ENCODE results near the gene FOSL2.

DNA sequence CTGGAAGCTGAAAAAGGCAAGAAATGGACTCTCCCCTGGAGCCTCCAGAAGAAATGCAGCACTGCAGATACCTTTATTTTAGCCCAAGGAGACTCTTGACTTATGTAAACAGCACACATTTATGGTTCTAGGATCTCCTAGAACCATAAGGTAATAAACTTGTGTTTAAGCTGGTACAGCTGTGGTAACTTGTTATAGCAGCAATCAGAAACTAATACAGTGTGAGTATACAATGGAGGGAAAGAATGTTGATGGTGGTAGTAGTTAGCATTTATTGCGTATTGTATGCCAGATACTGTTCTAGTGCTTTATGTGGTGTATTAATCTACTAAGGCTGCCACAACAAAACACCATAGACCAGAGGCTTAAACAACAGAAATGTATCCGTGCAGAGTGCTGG is 40.6 kb downstream of the FOSL2 start:
- TF ChIP-seq POLR2AphosphoS5 (IDR thresholded peaks at IDR 0.05; ENCODE audit: low read depth) (no peak), REST (IDR thresholded peaks at IDR 0.05; ENCODE audit: insufficient replicate concordance, low read depth) (no peak)
- TF ChIP-seq, protein P1, sequence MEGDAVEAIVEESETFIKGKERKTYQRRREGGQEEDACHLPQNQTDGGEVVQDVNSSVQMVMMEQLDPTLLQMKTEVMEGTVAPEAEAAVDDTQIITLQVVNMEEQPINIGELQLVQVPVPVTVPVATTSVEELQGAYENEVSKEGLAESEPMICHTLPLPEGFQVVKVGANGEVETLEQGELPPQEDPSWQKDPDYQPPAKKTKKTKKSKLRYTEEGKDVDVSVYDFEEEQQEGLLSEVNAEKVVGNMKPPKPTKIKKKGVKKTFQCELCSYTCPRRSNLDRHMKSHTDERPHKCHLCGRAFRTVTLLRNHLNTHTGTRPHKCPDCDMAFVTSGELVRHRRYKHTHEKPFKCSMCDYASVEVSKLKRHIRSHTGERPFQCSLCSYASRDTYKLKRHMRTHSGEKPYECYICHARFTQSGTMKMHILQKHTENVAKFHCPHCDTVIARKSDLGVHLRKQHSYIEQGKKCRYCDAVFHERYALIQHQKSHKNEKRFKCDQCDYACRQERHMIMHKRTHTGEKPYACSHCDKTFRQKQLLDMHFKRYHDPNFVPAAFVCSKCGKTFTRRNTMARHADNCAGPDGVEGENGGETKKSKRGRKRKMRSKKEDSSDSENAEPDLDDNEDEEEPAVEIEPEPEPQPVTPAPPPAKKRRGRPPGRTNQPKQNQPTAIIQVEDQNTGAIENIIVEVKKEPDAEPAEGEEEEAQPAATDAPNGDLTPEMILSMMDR (IDR thresholded peaks at IDR 0.05; ENCODE audit: insufficient read depth, low read length) = no peak

Measured in HL-60 (cell line).